AG09319 (cell line): ENCODE results near the gene GPC1.

ENCODE experiments used
- DNase-seq: peaks from one replicate; pipeline ENCODE4 v3.0.0-alpha.2; 2010; ENCODE audit warnings: low read depth; ENCODE audit errors: extremely low read depth
- TF ChIP-seq, protein P1 (sequence below): IDR thresholded peaks from 2 replicates; pipeline ENCODE4 v1.5.1; 2011; ENCODE audit warnings: low read depth, mild to moderate bottlenecking, inconsistent platforms, low read length, moderate library complexity

Gene GPC1

GRCh38 chr2:240455272-240455646 lies 19.8 kb downstream of the GPC1 start:
- TF ChIP-seq, protein P1, sequence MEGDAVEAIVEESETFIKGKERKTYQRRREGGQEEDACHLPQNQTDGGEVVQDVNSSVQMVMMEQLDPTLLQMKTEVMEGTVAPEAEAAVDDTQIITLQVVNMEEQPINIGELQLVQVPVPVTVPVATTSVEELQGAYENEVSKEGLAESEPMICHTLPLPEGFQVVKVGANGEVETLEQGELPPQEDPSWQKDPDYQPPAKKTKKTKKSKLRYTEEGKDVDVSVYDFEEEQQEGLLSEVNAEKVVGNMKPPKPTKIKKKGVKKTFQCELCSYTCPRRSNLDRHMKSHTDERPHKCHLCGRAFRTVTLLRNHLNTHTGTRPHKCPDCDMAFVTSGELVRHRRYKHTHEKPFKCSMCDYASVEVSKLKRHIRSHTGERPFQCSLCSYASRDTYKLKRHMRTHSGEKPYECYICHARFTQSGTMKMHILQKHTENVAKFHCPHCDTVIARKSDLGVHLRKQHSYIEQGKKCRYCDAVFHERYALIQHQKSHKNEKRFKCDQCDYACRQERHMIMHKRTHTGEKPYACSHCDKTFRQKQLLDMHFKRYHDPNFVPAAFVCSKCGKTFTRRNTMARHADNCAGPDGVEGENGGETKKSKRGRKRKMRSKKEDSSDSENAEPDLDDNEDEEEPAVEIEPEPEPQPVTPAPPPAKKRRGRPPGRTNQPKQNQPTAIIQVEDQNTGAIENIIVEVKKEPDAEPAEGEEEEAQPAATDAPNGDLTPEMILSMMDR: no peak
- DNase-seq: no peak

DNA sequence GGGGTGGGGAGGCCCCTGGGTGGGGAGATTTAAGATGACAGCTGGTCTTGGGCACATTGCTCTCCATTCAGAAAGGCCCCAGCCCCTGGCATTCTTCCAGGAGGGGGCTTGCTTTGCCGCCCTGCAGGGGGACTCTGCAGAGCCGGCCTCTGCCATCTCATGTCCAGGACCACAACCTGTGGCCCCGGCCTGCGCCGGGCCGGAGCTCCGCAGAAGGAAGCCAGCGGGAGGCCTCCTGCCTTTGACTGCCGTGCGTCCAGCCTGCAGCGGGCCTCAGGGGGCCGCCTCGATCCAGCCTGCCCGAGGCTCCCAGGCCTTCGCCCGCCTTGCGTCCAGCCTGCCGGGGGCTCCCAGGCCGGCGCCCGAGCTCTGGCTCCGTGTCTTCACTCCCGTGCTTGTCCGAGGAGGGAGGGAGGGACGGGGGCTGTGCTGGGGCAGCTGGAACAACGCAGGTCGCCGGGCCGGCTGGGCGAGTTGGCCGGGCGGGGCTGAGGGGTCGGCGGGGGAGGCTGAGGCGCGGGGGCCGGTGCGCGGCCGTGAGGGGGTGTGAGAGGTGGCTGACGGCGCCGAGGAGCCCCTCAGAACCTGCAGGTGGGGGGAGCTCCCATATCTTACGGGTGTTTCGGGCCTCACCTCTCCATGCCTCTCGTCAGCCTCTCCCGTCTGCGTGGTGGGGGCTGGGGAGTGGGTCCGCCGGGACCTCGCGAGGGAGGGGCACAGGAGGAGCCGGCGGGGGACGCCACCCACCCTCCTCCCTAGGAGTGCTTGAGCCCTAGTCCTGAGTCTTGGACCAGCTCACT lies 20.4 kb downstream of the GPC1 start:
- no peak for DNase-seq
- TF ChIP-seq, protein P1: no peak

GRCh38 chr2:240456447-240457222 lies 21.2 kb downstream of the GPC1 start:
- no peak for DNase-seq
- TF ChIP-seq, protein P1: no peak

- no peak for DNase-seq
- TF ChIP-seq, protein P1: no peak
Measured at GRCh38 chr2:240457223-240458043, 22.0 kb downstream of the GPC1 start.

- TF ChIP-seq, protein P1: no peak
- no peak for DNase-seq
Measured at GRCh38 chr2:240458044-240458899, 22.8 kb downstream of the GPC1 start.

DNA sequence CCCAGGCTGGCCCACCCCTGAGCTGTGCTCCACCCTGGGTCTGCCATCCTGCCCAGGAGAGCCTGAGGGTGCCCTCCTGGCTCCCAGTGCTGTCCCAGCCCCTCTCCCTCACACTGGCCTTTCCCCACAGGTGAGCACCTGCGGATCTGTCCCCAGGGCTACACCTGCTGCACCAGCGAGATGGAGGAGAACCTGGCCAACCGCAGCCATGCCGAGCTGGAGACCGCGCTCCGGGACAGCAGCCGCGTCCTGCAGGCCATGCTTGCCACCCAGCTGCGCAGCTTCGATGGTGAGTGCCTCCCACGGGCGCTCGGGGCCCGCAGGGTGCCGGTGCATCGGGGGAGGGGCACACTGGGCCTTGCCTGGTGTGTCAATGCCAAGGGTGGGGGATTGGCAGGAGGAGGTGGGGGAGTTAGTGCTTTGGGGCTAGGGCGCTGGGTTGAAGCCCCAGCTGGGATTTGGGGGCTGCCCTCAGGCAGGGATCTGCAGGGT lies 23.5 kb downstream of the GPC1 start:
- TF ChIP-seq, protein P1: no peak
- no peak for DNase-seq
